ENCODE data around the gene HSPA1A. TPM values are rescaled to one million over a fixed set of nuclear protein-coding genes. Genes with fewer than 3 reads are reported as not detected.

Gene HSPA1A
- total and polyA plus RNA-seq, 9 of the 15 experiments (the other 6 are each of a cell fraction or from before 2014, with no cell fraction given): 2.2 to 273 (median 107) TPM

GRCh38 chr6:31858707-31859106, 43.4 kb downstream of the HSPA1A start (continued):
- TF ChIP-seq ILK (tag; IDR thresholded peaks at IDR 0.05; ENCODE audit: borderline replicate concordance, low read depth): no peak
- TF ChIP-seq NRF1 (conservative IDR thresholded peaks at IDR 0.05 in 1 of 2, IDR thresholded peaks at IDR 0.05 in 1 of 2): no peak
- TF ChIP-seq ZNF280B (CRISPR knock-in tag; IDR thresholded peaks at IDR 0.05): no peak
- no peak for TF ChIP-seq CHD2 (IDR thresholded peaks at IDR 0.05; ENCODE audit: low read depth, low read length)
- no peak for TF ChIP-seq HNRNPK (IDR thresholded peaks at IDR 0.05; ENCODE audit: low read depth, low read length, poor library complexity, severe bottlenecking)
- TF ChIP-seq PHTF2 (CRISPR knock-in tag; IDR thresholded peaks at IDR 0.05): no peak
- no peak for TF ChIP-seq MGA (IDR thresholded peaks at IDR 0.05)
- 0 out of 2 replicates have a peak, but pooled peaks have one; percentile 35 for TF ChIP-seq IRF9 (tag; IDR thresholded peaks at IDR 0.05)
- no peak for TF ChIP-seq BRF2 (IDR thresholded peaks at IDR 0.05; ENCODE audit: borderline replicate concordance, insufficient read depth, insufficient read length)
- no peak for TF ChIP-seq IRF2 (CRISPR knock-in tag; IDR thresholded peaks at IDR 0.05)
- no peak for TF ChIP-seq SAFB2 (IDR thresholded peaks at IDR 0.05; ENCODE audit: borderline replicate concordance, low read depth, low read length, severe bottlenecking)
- no peak for TF ChIP-seq ZNF165 (CRISPR knock-in tag; IDR thresholded peaks at IDR 0.05; ENCODE audit: borderline replicate concordance)
